ENCODE data around the gene PRR16.

Gene PRR16

GRCh38 chr5:120734033-120734432 is 269.9 kb downstream of the PRR16 start:
- Histone ChIP-seq H3K9ac (no peak overlapping the region), H3K79me2 (ENCODE audit: insufficient read depth, low read depth) (no peaks in the 10 kb centered on the region), H3K36me3 (ENCODE audit: insufficient read depth) (no peaks in the 10 kb centered on the region), H3K4me2 (no peak overlapping the region), H2AFZ (ENCODE audit: low read depth) (no peak overlapping the region), H3K27ac (no peak overlapping the region), H3K4me1 (ENCODE audit: low read depth, poor library complexity, severe bottlenecking) (no peaks in the 10 kb centered on the region), H3K4me3 (IDR thresholded peaks at IDR 0.05; ENCODE audit: insufficient read depth, low read depth, low read length) (no peak overlapping the region), H4K20me1 (ENCODE audit: insufficient read depth) (no peaks in the 10 kb centered on the region), H3K27me3 (ENCODE audit: insufficient read depth, low read depth) (no peaks in the 10 kb centered on the region)
- no peak for TF ChIP-seq CTCF (conservative IDR thresholded peaks at IDR 0.05; ENCODE audit: low read depth, low read length)

GRCh38 chr5:120735076-120735475 is 271.0 kb downstream of the PRR16 start:
- Histone ChIP-seq H3K27ac (no peak overlapping the region), H3K9ac (no peak overlapping the region), H2AFZ (ENCODE audit: low read depth) (no peak overlapping the region), H4K20me1 (ENCODE audit: insufficient read depth) (no peaks in the 10 kb centered on the region), H3K4me2 (no peak overlapping the region), H3K36me3 (ENCODE audit: insufficient read depth) (no peaks in the 10 kb centered on the region), H3K4me1 (ENCODE audit: low read depth, poor library complexity, severe bottlenecking) (no peaks in the 10 kb centered on the region), H3K27me3 (ENCODE audit: insufficient read depth, low read depth) (no peaks in the 10 kb centered on the region), H3K79me2 (ENCODE audit: insufficient read depth, low read depth) (no peaks in the 10 kb centered on the region), H3K4me3 (IDR thresholded peaks at IDR 0.05; ENCODE audit: insufficient read depth, low read depth, low read length) (no peak overlapping the region)
- TF ChIP-seq CTCF (conservative IDR thresholded peaks at IDR 0.05; ENCODE audit: low read depth, low read length): no peak

Measured in KMS-11 (cell line).